Measurements from ENCODE around the gene PIGK.
"Not testable (repeated sequence)": the region's sequence is repeated elsewhere in the genome, so short reads cannot be mapped to it uniquely, and the experiment has no call there.

PIGK gene

GRCh38 chr1:77220687-77221463, 1.6 kb upstream of the PIGK start:
- no peak for DNase-seq (ENCODE audit: extremely low spot score)
- TF ChIP-seq NFRKB (IDR thresholded peaks at IDR 0.05) (no peak), LEF1 (IDR thresholded peaks at IDR 0.05; ENCODE audit: borderline replicate concordance) (no peak), SUZ12 (IDR thresholded peaks at IDR 0.05) (no peak), FOXM1 (IDR thresholded peaks at IDR 0.05; ENCODE audit: borderline replicate concordance) (no peak), ELF4 (IDR thresholded peaks at IDR 0.05) (no peak), CTBP1 (IDR thresholded peaks at IDR 0.05; ENCODE audit: borderline replicate concordance) (no peak), FOXK2 (IDR thresholded peaks at IDR 0.05) (no peak), BHLHE40 (IDR thresholded peaks at IDR 0.05; ENCODE audit: borderline replicate concordance) (no peak), TARDBP (IDR thresholded peaks at IDR 0.05) (no peak), HDGF (IDR thresholded peaks at IDR 0.05; ENCODE audit: borderline replicate concordance) (no peak), SP1 (IDR thresholded peaks at IDR 0.05) (no peak), L3MBTL2 (conservative IDR thresholded peaks at IDR 0.05) (no peak), ZNF384 (IDR thresholded peaks at IDR 0.05) (no peak), PKNOX1 (IDR thresholded peaks at IDR 0.05) (no peak), FOXA1 (IDR thresholded peaks at IDR 0.05) (no peak), ARNT (IDR thresholded peaks at IDR 0.05) (no peak)
- CTCF ChIA-PET, result no interaction called here
- POLR2A ChIA-PET, result interaction anchor here (0.6 to 1.8 kb wide), 2 partner anchors 21 to 320 kb away, joined by 3 to 6 read pairs; no protein-coding TSS in a partner anchor

GRCh38 chr1:77218477-77219165, 609 bp downstream of the PIGK start:
- POLR2A ChIA-PET, result interaction anchor here (1.0 to 1.8 kb wide), 2 partner anchors 19 to 62 kb away, joined by 3 to 6 read pairs; no protein-coding TSS in a partner anchor
- CTCF ChIA-PET, result no interaction called here
- TF ChIP-seq FOXK2 (IDR thresholded peaks at IDR 0.05) (no peak), ELF4 (IDR thresholded peaks at IDR 0.05) (no peak), SUZ12 (IDR thresholded peaks at IDR 0.05) (no peak), BHLHE40 (IDR thresholded peaks at IDR 0.05; ENCODE audit: borderline replicate concordance) (no peak), SP1 (IDR thresholded peaks at IDR 0.05) (no peak), ARNT (IDR thresholded peaks at IDR 0.05) (no peak), LEF1 (IDR thresholded peaks at IDR 0.05; ENCODE audit: borderline replicate concordance) (no peak), FOXM1 (IDR thresholded peaks at IDR 0.05; ENCODE audit: borderline replicate concordance) (no peak), PKNOX1 (IDR thresholded peaks at IDR 0.05) (no peak), HDGF (IDR thresholded peaks at IDR 0.05; ENCODE audit: borderline replicate concordance) (no peak), CTBP1 (IDR thresholded peaks at IDR 0.05; ENCODE audit: borderline replicate concordance) (no peak), ZNF384 (IDR thresholded peaks at IDR 0.05) (no peak), L3MBTL2 (conservative IDR thresholded peaks at IDR 0.05) (no peak)
- no peak for DNase-seq (ENCODE audit: extremely low spot score)

GRCh38 chr1:77204043-77204442, 15.2 kb downstream of the PIGK start:
- CTCF ChIA-PET, result not testable (repeated sequence)

DNA sequence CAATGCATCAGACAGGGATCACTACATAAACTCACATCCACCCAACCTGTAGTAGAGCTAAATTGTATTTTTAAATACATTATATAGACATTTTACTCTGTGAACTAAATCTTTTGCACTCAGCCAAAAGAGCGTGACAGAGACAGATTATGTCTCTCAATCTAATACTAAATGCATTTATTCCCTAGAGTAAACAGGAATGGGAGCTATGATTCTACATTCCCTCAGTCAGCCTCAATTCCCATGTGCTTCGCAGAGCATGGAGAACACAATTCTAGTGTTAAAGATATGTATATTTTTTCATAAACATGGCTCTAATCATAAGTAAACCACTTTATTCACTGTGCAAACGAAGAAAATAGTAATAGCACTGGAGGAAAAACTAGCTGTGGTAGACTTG, 16.5 kb downstream of the PIGK start:
- TF ChIP-seq PKNOX1 (IDR thresholded peaks at IDR 0.05) (no peak), TARDBP (IDR thresholded peaks at IDR 0.05) (no peak), FOXM1 (IDR thresholded peaks at IDR 0.05; ENCODE audit: borderline replicate concordance) (no peak), ARNT (IDR thresholded peaks at IDR 0.05) (no peak), BHLHE40 (IDR thresholded peaks at IDR 0.05; ENCODE audit: borderline replicate concordance) (no peak), FOXA1 (IDR thresholded peaks at IDR 0.05) (no peak), HDGF (IDR thresholded peaks at IDR 0.05; ENCODE audit: borderline replicate concordance) (no peak), NFRKB (IDR thresholded peaks at IDR 0.05) (no peak), FOXK2 (IDR thresholded peaks at IDR 0.05) (no peak), SUZ12 (IDR thresholded peaks at IDR 0.05) (no peak), ELF4 (IDR thresholded peaks at IDR 0.05) (no peak), SP1 (IDR thresholded peaks at IDR 0.05) (no peak), ZNF384 (IDR thresholded peaks at IDR 0.05) (no peak), LEF1 (IDR thresholded peaks at IDR 0.05; ENCODE audit: borderline replicate concordance) (no peak), CTBP1 (IDR thresholded peaks at IDR 0.05; ENCODE audit: borderline replicate concordance) (no peak), L3MBTL2 (conservative IDR thresholded peaks at IDR 0.05) (no peak)
- POLR2A ChIA-PET, result no interaction called here
- CTCF ChIA-PET, result no interaction called here
- no peak for DNase-seq (ENCODE audit: extremely low spot score)

More at GRCh38 chr1:77204043-77204442, 15.2 kb downstream of the PIGK start:
- DNase-seq (ENCODE audit: extremely low spot score); POLR2A ChIA-PET: not testable (repeated sequence)

GRCh38 chr1:77200806-77201205, 18.4 kb downstream of the PIGK start:
- ChIA-PET CTCF (no interaction called here), POLR2A (no interaction called here)
- TF ChIP-seq BHLHE40 (IDR thresholded peaks at IDR 0.05; ENCODE audit: borderline replicate concordance) (no peak), ZNF384 (IDR thresholded peaks at IDR 0.05) (no peak), SUZ12 (IDR thresholded peaks at IDR 0.05) (no peak)
- DNase-seq (ENCODE audit: extremely low spot score), result no peak

DNA sequence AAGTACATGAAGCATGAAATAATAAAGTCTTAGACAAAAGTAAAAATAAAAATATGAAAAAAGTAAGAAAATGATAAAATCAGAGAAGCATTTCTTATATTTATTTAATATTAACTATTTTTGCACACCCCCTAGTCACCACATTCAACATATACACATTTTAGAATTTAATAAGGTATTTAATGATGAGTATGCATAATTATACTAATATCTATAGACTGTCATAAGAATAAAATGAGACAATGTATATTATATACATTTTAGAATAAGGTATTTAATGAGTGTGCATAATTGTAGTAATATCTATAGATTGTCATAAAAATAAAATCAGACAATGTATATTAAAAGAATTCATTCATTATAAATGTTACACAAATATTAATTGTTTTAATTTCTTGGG, 18.9 kb downstream of the PIGK start:
- ChIA-PET POLR2A (interaction anchor here (1.4 kb wide), 1 partner anchor 19 kb away, joined by 6 read pairs; the partner anchor contains the start of gene PIGK), CTCF (no interaction called here)
- TF ChIP-seq ARNT (IDR thresholded peaks at IDR 0.05), result no peak
- no peak for TF ChIP-seq HDGF (IDR thresholded peaks at IDR 0.05; ENCODE audit: borderline replicate concordance)
- no peak for TF ChIP-seq SUZ12 (IDR thresholded peaks at IDR 0.05)
- no peak for TF ChIP-seq L3MBTL2 (conservative IDR thresholded peaks at IDR 0.05)
- TF ChIP-seq NFRKB (IDR thresholded peaks at IDR 0.05), result no peak
- TF ChIP-seq SP1 (IDR thresholded peaks at IDR 0.05), result no peak
- TF ChIP-seq FOXA1 (IDR thresholded peaks at IDR 0.05), result no peak
- TF ChIP-seq TARDBP (IDR thresholded peaks at IDR 0.05), result no peak
- TF ChIP-seq CTBP1 (IDR thresholded peaks at IDR 0.05; ENCODE audit: borderline replicate concordance), result no peak
- TF ChIP-seq BHLHE40 (IDR thresholded peaks at IDR 0.05; ENCODE audit: borderline replicate concordance), result no peak
- TF ChIP-seq ZNF384 (IDR thresholded peaks at IDR 0.05), result no peak
- TF ChIP-seq ELF4 (IDR thresholded peaks at IDR 0.05), result no peak

More for the DNA sequence above, 18.9 kb downstream of the PIGK start:
- no peak for DNase-seq (ENCODE audit: extremely low spot score)

Measured in HEK293T (cell line).